Measurements from ENCODE around the gene RAB6D.

- TF ChIP-seq EZH2 (IDR thresholded peaks at IDR 0.05; ENCODE audit: low read length, missing control alignments) = no peak
- no peak for TF ChIP-seq CTCF (conservative IDR thresholded peaks at IDR 0.05 in 1 of 2, IDR thresholded peaks at IDR 0.05 in 1 of 2; ENCODE audit: low read depth in 1 of 2, low read length in 2 of 2)
Observed at GRCh38 chr2:131389657-131390056, 25.7 kb upstream of the RAB6D start.
